ENCODE measurements around the gene CCDC69. TPM values are rescaled to one million over a fixed set of nuclear protein-coding genes. Genes with fewer than 3 reads are reported as not detected.

The CCDC69 gene
- total and polyA plus RNA-seq, 10 of the 15 experiments (the other 5 are each of a cell fraction or from before 2014, with no cell fraction given): 13.5 to 106 (median 70.1) TPM

GRCh38 chr5:151141535-151141934 lies 82.4 kb downstream of the CCDC69 start (continued):
- TF ChIP-seq ELK1 (IDR thresholded peaks at IDR 0.05; ENCODE audit: low read depth, low read length): no peak
- TF ChIP-seq STAT1 (conservative IDR thresholded peaks at IDR 0.05): 0 out of 2 replicates have a peak, but pooled peaks have one; percentile 17
- peak; percentile 42 for TF ChIP-seq SP1 (IDR thresholded peaks at IDR 0.05; ENCODE audit: low read depth, low read length)
- TF ChIP-seq EED (IDR thresholded peaks at IDR 0.05; ENCODE audit: low read depth): peak; percentile 79
- no peak for TF ChIP-seq SUPT20H (IDR thresholded peaks at IDR 0.05; ENCODE audit: borderline replicate concordance, control insufficient read depth, low read depth, low read length)
- peak; percentile 32; the same call in 1 of the 2 replicates for TF ChIP-seq MTA3 (IDR thresholded peaks at IDR 0.05; ENCODE audit: borderline replicate concordance, low read length)
- 0 out of 2 replicates have a peak, but pooled peaks have one; percentile 48 for TF ChIP-seq NBN (IDR thresholded peaks at IDR 0.05)
- peak; percentile 50; the same call in 1 of the 2 replicates for TF ChIP-seq BACH1 (IDR thresholded peaks at IDR 0.05; ENCODE audit: borderline replicate concordance)
- no peak for TF ChIP-seq ZNF274 (IDR thresholded peaks at IDR 0.05; ENCODE audit: insufficient read depth, insufficient read length)
- TF ChIP-seq NR2F1 (conservative IDR thresholded peaks at IDR 0.05): peak; percentile 59
- TF ChIP-seq YBX1 (IDR thresholded peaks at IDR 0.05): no peak
- TF ChIP-seq NKRF (conservative IDR thresholded peaks at IDR 0.05): peak; percentile 48; the same call in 1 of the 2 replicates
- peak; percentile 83 for TF ChIP-seq IKZF1 (conservative IDR thresholded peaks at IDR 0.05)
- TF ChIP-seq CREB1 (IDR thresholded peaks at IDR 0.05; ENCODE audit: low read depth): peak; percentile 68; the same call in 1 of the 2 replicates
- TF ChIP-seq SPI1 (IDR thresholded peaks at IDR 0.05; ENCODE audit: borderline replicate concordance, insufficient read depth, low read depth, low read length): peak; percentile 35; the same call in 1 of the 2 replicates
- no peak for TF ChIP-seq KAT2A (conservative IDR thresholded peaks at IDR 0.05; ENCODE audit: control insufficient read depth, low read depth, low read length)
- TF ChIP-seq POLR2A (IDR thresholded peaks at IDR 0.05; ENCODE audit: low read depth, low read length): peak; percentile 67
- no peak for TF ChIP-seq ZNF622 (IDR thresholded peaks at IDR 0.05)
- TF ChIP-seq DPF2 (IDR thresholded peaks at IDR 0.05): peak; percentile 64; the same call in 1 of the 2 replicates
- TF ChIP-seq RCOR1 (conservative IDR thresholded peaks at IDR 0.05; ENCODE audit: low read depth, low read length): no peak
- TF ChIP-seq SMAD1 (IDR thresholded peaks at IDR 0.05; ENCODE audit: low read depth, partially characterized antibody): peak; percentile 38
- peak; percentile 75 for TF ChIP-seq FOXM1 (IDR thresholded peaks at IDR 0.05; ENCODE audit: low read depth, low read length)
- TF ChIP-seq CHD2 (IDR thresholded peaks at IDR 0.05; ENCODE audit: borderline replicate concordance, low read depth, low read length): no peak
- TF ChIP-seq GATAD2B (conservative IDR thresholded peaks at IDR 0.05; ENCODE audit: low read depth): peak; percentile 63; the same call in 1 of the 2 replicates
- TF ChIP-seq RB1 (IDR thresholded peaks at IDR 0.05; ENCODE audit: borderline replicate concordance): no peak
- TF ChIP-seq E4F1 (IDR thresholded peaks at IDR 0.05; ENCODE audit: borderline replicate concordance, partially characterized antibody): no peak
- peak; percentile 48; the same call in 1 of the 2 replicates for TF ChIP-seq MAX (IDR thresholded peaks at IDR 0.05; ENCODE audit: low read depth, low read length)
- TF ChIP-seq TCF12 (IDR thresholded peaks at IDR 0.05; ENCODE audit: low read depth, low read length): 0 out of 2 replicates have a peak, but pooled peaks have one; percentile 31

All from GM12878 (cell line).